AG20443 (cell line): ENCODE results near the gene MSMO1.
A peak's percentile ranks its signal among the peaks of the same experiment; 100 is the strongest.
"Not testable (repeated sequence)": the region's sequence is repeated elsewhere in the genome, so short reads cannot be mapped to it uniquely, and the experiment has no call there.

Experiments
- DNase-seq: peaks from one replicate; pipeline ENCODE4 v3.0.0; 2012; ENCODE audit warnings: low spot score, mixed read lengths

Gene MSMO1

DNA sequence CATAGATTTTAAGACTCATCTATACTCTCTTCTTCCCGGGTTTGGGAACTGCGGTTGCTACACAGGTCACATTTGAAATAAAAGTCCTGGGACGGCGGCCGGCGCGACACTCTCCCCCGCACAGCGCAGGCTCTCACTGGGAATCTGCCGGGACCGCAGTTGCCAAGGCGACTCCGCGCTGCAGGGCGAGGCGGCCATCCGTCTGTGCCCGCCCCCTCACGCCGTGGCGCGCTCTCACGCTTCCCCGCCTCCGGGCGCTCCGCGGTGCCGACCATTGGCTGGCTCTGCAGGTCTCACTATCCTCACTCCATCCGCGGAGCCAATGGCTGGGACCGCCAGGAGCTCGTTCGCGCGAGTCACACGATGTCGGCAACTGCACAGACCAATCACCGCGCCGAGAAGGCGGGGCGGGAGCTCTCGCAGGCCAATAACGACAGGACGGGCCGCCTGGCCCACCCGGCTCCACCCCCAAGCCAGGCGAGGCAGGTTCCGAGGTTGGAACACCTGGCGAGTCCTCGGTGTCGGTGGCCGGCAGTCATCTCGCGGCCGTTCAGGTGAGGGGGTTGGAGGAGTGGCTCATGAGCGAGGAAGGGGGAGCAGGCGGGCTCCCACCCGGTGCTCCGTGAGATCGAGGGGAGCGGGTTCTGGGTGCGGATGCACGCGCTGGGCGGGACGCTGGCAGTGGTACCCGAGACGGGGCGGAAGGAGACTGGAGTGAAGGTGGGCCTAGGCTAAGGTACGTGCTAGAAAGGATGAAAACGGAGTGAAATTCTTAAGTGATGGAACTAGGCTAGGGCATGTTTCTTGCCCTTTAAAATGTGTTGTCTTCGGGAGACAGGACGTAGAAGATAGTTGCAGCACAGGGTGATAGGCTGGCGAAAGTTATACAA is at the start of gene MSMO1:
Gene MSMO1 (plus strand): TSS at position 459 of the 890 bp plus-strand sequence. CDS start 5,702 bp downstream, outside the sequence.
- DNase-seq, result peak; percentile 98

GRCh38 chr4:165279531-165279930 is 47.9 kb upstream of the MSMO1 start:
- DNase-seq, result not testable (repeated sequence)

- DNase-seq, result not testable (repeated sequence)
These were observed 42.8 kb upstream of the MSMO1 start for GRCh38 chr4:165284697-165285096.

DNA sequence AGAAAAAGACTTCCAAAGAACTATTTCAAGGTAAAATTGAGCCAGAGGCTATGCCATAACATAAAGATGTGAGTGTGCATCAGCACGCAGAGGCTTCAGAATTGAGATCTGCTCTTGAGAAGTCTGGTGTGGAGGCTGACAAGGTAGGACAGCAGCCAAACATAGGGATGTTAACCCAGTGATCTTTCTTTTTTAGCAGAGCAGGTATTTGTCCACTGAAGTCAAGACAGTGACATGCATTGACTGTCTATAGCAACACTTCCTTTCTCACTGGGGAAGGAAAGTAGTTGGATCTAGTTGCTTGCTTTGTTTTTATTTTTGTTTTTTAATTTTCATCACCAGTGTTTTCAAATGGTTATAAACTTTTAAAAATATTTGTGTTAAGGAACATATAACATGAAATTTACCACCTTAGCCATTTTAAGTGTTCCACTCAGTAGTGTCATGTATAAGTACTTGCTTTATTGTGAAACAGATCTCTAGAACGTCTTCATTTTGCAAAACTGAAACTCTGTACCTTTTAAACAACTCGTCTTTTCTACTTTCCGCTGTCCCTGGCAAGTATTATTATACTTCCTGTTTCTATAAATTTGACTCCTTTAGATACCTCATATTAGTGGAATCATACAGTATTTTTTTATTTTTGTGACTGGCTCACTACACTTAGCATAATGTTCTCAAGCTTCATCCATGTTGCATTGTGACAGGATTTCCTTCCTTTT is 40.7 kb upstream of the MSMO1 start:
- DNase-seq, result not testable (repeated sequence)

DNA sequence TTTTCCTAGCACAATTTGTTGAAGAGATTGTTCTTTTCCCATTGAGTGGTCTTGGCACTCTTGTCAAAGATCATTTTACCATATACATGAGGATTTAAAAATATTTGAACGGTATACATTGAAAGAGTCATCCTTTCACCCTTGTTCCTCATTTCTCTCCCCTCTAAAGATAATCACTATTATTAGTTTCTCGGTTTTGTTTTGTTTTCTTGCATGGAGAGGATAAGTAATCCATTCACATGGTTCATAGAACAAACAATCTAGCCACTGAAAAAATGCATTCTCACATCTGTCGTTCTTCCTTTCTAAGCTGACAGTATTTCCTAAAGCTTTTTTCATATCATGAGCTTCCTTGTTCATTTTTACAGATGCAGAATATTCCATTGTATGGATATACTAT is 39.2 kb upstream of the MSMO1 start:
- no peak for DNase-seq

- DNase-seq, result peak; percentile 32
These were observed 38.6 kb upstream of the MSMO1 start for GRCh38 chr4:165288639-165289422.

DNA sequence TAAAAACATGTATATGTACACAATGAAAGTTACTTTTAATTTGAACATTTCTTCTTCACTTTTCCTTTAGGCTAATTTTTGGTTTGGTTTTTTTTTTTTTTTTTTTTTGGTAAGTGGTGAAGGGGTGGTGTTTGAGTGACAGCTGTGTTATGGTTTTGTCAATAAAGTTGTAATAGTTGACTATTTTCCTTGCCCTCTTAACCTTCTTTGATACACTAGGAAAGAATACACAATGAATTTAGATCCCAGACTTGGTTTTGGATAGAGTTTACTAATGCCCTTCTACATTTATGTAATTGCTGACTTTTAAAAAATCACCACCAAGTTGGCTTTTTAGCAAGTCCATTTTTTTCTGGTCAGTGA is 38.1 kb upstream of the MSMO1 start:
- no peak for DNase-seq

GRCh38 chr4:165293061-165293460 is 34.4 kb upstream of the MSMO1 start:
- DNase-seq, result no peak

GRCh38 chr4:165293927-165294649 is 33.4 kb upstream of the MSMO1 start:
- DNase-seq, result no peak

DNA sequence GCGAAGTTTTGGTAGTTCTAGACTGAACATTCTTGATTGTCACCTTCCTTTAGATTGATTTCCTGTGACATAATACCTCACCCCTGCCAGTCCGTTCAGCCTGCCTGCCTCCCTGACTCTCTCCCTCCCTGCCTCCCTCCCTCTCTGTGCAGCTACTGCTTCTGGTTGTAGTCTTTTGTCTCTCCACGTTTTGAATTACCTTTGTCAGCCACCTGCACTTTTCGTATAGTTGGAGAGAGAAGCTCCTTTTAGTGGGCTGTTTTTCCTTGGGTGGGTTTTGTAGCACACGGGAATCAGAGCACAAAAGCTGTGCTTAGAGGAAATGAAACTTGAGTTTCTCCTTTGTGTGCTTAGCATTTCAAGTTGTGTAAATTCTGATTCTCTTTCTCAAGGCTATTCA is 32.6 kb upstream of the MSMO1 start:
- no peak for DNase-seq

DNA sequence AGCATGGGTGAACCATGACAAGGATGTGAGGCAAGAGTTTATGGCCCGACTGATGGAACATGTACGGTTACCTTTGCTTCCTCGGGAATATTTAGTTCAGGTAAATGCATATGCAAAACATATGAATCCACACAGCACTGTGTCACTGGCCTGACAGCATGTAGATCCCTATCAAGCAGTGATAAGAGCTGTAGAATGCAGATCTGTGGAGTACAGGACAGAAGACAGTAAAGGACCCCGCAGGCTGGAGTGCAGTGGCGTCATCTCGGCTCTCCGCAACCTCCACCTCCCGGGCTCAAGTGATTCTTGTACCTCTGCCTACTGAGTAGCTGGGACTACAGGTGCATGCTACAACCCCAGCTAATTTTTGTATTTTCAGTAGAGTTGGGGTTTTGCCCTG is 29.8 kb upstream of the MSMO1 start:
- no peak for DNase-seq

DNA sequence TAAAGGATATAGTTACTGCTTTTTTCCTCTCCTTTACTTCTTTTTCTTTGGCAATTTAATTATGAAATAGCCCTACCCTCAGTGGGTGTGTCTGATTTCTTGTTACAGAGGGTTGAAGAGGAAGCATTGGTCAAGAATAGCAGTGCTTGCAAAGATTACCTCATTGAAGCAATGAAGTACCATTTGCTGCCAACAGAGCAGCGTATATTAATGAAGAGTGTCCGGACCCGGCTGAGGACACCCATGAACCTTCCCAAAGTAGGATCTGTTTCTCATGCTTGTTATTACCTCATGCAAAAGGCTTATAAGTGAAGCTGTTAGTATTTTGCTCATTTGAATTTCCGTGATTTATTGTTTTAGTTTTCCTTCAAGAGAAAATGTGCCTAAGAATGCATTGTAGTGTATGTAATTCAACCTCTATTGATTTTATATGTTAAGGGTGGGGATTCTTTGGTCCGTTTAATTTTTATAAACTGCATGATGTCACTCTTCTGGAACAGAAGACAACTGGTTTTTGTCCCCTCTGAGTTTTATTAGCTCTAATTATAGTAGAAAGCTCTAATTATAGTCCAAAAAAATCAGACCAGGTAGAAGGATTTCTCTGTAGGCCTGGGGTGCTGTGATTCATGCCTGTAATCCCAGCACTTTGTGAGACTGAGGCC is 27.9 kb upstream of the MSMO1 start:
- DNase-seq, result no peak

DNA sequence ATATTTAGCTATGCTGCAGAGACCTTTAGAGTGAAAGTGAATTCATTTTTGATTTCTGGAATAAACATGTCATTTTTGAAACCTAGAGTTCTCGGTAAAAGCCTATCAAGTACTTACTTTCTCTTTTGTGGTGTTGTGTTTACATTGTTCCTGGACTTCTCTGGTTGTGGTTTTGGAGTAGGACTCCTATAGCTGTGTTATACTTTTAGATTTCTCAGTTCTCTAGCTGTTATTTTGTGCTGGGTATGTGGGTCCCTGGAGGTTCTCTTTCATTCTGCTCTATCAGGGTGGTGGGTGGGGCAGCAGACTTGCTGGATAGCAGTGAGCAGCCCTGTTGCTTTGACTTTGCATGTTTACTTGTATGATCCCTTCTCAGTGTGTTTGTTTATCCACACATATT is 25.6 kb upstream of the MSMO1 start:
- DNase-seq, result peak; percentile 36

GRCh38 chr4:165302658-165303057 is 24.8 kb upstream of the MSMO1 start:
- no peak for DNase-seq

- no peak for DNase-seq
These were observed 19.3 kb upstream of the MSMO1 start for GRCh38 chr4:165308166-165308565.

GRCh38 chr4:165308606-165309005 is 18.9 kb upstream of the MSMO1 start:
- DNase-seq, result peak; percentile 28

DNA sequence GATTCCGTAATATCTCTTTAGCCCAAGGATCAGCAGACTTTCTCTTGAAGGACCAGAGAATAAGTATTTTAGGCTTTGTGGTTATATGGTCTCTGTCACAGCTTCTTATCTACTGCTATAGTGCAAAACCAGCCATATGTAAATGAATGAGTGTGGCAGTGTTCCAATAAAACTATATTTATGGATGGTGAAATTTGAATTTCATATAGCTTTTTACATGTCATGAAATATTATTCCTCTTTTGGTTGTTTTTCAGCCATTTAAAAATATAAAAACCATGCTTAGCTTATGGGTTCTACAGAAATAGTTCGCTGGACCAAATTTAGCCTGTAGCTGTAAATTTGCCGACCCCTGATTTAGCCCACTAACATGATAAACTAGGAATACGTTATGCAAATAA is 18.0 kb upstream of the MSMO1 start:
- DNase-seq, result no peak

GRCh38 chr4:165312506-165312905 is 15.0 kb upstream of the MSMO1 start:
- DNase-seq, result peak; percentile 38

DNA sequence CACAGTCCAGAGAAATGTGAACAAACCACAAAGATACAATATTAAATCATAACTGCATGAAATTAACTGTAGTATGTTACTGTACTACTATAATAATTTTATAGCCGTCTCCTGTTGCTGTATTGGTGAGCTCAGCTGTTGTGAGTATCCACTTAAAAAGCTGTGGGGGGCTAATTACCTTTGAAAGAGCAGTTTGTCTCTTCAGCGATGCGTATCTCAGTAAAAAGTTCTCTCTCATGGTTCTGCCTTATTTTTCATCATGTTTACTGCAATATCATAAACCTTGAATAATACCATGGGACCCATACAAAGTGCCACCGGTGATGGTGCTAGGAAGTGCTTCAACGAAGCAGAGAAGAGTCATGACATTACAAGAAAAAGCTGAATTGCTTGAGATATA is 8.4 kb upstream of the MSMO1 start:
- no peak for DNase-seq

DNA sequence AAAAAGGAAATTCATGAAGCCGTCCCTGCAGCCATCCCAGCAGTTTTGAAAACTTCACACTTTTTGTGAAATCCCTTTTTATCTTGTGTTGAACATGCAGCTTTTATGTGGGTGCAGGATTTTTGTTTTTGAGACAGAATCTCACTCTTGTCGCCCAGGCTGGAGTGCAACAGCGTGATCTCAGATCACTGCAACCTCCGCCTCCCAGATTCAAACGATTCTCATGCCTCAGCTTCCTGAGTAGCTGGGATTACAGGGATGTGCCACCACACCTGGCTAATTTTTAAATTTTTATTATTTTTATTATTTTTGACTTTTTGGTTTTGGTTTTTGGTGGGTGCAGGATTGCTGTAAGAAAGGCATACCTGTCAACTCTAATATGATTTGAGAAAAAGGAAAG is 8.0 kb upstream of the MSMO1 start:
- DNase-seq, result no peak

- no peak for DNase-seq
These were observed 3.1 kb upstream of the MSMO1 start for GRCh38 chr4:165324236-165324917.
